ENCODE results near the gene MAB21L3. TPM values are rescaled to one million over a fixed set of nuclear protein-coding genes. Genes with fewer than 3 reads are reported as not detected.
"Not testable (repeated sequence)": the region's sequence is repeated elsewhere in the genome, so short reads cannot be mapped to it uniquely, and the experiment has no call there.

MAB21L3 gene
- total RNA-seq, 2 donors from 2014 or later = 0.12 TPM; not detected in 1

DNA sequence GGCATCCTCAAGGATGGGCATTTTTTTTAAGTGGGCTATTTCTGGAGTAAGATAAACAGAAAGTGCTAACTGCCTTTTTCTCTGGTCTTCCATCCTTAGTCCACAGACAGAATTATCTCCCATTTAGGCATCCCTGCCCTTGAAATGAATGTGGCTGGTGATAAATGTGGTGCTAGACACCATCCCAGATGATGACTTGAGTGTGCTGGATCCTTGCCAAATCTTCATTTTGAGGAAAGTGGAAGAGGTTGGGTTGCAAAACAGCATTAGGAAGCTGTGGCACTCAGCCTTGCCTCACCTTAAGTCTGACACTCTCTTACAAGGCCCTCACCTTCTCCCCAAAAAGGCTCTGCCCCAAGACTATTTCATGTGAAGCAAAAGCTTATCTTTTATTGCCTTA, 19.2 kb downstream of the MAB21L3 start:
- ATAC-seq = no peak
- intact Hi-C loops (cut with DNase I) = no loop called here

DNA sequence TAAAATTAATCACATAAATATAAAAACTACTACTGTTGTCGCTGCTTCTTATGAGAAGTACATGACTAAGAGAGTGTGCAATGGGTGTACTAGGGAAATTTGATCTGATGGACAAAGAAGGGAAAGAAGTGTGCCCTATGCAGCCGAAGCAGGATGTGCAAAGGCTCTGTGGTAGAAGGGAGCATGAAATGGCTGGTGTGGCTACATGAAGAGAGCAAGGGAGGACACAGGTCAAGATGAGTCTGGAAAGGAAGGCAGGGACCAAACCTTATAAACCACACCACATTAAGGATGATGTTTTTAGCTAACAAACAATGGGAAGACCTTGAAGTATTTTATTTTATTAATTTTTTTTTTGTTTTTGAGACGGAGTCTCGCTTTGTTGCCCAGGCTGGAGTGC, 20.0 kb downstream of the MAB21L3 start:
- ATAC-seq (no peak), DNase-seq (no peak)
- intact Hi-C loops (cut with DNase I) = no loop called here

More for the DNA sequence above, 19.2 kb downstream of the MAB21L3 start:
- no peak for DNase-seq

DNA sequence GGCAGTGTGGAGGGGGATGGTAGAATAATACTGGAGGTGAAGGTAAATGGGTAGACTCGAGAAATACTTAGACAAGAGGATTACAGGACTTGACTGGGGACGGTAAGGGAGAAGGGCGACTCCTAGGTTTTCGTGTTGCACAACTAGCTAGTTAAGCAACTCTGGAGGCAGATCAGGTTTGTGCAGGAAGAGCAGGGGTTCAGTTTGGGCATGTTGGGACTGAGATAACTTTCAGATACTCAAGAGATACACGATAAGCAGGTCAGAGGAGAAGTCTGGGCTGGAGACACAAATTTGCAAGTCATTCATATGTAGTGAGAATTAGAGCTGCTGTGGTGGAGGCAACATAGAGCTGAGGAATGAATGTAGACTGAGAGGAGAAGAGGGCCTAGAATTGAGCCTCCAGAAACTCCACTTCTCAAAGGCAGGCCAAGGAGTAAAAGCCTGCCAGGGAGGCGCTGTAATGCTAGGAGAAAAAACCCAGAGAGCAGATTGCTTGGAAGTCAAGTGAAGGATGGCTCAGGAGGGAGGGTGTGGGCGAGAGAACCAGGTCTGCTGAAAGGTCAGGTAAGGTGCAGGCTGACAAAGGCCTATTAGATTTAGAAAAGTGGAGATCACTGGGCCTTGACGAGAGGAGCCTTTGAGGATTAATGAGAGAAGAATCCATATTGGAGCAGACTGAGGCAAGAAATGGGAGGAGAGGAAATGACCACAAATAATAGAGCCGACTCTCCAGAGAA, 20.8 kb downstream of the MAB21L3 start:
- no peak for ATAC-seq
- DNase-seq = no peak
- intact Hi-C loops (cut with DNase I) = no loop called here

DNA sequence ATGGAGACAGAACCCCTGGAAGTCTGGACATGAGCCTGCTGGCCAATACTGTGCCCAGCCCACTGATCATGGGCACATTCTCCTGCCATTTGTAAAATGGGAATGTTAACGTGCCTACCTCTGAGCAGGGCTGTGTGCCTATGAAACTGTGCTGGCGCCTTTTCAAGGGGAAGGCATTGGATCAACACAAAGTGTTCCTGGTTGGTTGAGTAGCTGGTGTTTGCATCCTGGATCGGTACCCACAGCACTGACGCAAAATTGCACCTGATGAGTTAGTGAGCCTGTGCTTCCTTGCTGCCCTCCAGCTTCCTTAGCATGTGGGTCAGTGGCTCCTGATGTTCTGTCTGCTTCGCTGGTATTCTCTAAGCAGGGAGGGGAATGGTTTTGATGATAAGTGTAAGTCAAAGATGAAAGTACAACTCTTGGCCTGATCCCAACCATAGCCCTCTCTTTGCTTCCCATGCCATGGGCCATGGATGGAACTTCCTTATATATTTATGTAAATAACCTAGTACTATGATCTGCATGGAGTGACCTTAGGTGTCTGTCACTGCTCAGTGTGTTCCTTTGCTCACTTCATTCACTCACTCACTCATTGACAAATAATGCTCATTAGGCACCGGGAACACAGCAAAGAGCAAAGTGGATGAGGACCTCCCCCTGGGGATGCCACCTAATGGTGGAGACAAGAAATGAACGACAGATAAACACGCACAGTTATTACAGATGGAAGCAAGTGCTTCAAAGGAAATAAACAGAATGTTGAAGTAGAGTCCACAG, 22.7 kb downstream of the MAB21L3 start:
- intact Hi-C loops (cut with DNase I) = no loop called here

DNA sequence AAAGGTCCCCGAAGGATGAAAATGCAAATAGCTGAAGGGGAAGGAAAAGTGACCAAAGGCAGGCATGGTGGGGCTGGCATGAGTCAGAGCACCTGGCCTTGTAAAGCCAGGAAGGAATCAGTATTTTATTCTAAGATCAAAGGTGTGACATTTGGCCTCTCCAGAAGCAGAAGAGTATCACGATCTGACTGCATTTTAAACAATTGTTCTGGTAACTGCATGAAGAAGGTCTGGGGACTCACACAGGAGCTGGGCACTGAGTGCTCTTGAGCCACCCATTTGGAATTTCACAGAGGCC, 23.2 kb downstream of the MAB21L3 start:
- no peak for ATAC-seq
- no peak for DNase-seq
- intact Hi-C loops (cut with DNase I) = no loop called here

More for the DNA sequence above, 22.7 kb downstream of the MAB21L3 start:
- no peak for ATAC-seq
- DNase-seq = no peak

DNA sequence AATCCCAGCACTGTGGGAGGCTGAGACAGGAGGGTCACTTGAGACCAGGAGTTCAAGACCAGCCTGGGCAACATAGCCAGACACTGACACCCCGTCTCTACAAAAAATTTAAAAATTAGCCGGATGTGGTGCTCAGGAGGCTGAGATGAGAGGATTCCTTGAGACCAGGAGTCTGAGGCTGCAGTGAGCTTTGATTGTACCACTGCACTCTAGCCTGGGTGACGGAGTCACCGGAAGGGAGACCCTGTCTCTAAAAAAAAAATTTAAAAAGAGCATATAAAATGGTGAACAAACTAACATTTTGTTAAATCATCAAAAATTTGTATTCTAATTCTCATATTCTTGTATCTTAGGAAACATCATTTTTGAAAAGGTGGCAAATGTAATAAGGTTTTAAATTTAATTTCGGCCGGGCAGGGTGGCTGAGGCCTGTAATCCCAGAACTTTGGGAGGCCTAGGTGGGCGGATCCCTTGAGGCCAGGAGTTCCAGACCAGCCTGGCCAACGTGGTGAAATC, 27.1 kb downstream of the MAB21L3 start:
- DNase-seq (no peak), ATAC-seq (no peak)
- intact Hi-C loops (cut with DNase I) = no loop called here

DNA sequence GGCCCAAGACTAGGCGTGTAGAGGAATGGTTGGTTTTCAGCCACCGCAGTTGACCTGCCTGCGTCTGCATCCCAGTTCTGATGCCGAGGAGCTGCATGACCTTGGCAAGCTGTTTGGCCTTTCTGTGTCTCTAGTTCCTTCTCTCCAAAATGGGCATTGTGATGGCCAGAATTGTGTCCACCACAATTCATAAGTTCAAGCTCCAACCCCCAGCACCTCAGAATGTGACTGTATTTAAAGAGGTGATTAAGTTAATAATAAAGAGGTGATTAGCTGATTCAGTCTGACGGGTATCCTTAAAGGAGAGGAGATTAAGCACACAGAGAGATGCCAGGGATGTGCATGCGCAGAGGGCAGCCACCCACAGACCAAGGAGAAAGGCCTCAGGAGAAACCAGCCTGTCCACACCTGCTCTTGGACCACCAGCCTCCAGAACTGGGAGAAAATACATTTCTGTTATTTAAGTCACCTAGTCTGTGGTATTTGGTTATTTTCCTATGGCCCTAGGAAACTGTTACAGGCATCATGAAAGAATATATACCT, 28.5 kb downstream of the MAB21L3 start:
- DNase-seq (no peak), ATAC-seq (no peak)
- intact Hi-C loops (cut with DNase I) = loop anchor here in 1 of 2 donors (1.0 kb wide), 1 partner anchor 360 kb away; no protein-coding TSS in a partner anchor

DNA sequence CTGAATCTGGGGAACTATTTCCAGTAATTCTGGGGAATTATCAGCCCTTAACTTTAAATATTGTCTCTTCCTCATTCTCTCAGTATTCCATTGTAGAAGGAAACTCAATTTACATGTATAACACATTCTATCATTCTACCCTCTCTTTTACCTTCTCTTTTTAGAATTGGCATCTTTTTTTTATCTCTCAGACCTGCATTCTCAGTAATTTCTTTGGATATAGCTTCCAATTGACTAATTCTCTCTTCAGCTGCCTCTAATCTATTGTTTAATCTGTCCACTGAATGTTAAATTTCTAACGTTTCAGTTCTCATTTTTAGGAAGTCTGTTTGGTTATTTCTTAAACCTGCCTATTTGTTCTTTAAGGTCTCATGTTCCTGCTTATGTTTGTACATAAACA, 33.0 kb downstream of the MAB21L3 start:
- no peak for DNase-seq
- ATAC-seq = no peak
- intact Hi-C loops (cut with DNase I) = no loop called here

DNA sequence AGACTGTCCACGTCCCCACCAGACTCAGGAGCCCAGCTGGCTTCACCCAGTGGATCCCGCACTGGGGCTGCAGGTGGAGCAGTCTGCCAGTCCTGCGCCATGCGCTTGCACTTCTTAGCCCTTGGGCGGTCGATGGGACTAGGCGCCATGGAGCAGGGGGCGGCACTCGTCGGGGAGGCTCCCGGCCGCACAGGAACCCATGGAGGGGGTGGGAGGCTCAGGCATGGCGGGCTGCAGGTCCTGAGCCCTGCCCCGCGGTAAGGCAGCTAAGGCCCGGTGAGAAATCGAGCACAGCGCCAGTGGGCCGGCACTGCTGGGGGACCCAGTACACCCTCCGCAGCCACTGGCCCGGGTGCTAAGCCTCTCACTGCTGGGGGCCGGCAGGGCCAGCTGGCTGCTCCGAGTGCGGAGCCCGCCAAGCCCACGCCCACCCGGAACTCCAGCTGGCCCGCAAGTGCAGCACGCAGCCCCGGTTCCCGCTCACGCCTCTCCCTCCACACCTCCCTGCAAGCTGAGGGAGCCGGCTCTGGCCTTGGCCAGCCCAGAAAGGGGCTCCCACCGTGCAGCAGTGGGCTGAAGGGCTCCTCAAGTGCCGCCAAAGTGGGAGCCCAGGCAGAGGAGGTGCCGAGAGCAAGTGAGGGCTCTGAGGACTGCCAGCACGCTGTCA, 35.4 kb downstream of the MAB21L3 start:
- DNase-seq; intact Hi-C loops (cut with DNase I); ATAC-seq: not testable (repeated sequence)

DNA sequence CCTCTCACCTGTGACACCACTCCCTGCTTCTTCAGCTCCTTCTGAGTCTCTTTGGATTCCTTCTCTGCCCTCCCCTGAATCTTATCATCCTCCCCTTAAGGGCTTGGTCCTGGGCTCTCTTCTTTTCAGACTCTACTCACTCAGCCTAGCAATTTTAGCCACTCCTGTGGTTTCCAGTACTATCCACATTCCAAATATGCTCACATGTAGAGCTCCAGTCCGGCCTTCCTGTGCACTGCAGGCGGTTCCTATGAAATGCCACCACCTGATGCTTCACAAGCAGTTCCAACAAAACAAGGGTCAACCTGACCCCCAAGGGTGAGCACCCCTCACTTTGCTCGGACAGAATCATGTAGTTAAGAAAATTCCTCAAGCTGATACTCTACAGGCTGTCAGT, 35.9 kb downstream of the MAB21L3 start:
- no peak for ATAC-seq
- no peak for DNase-seq
- intact Hi-C loops (cut with DNase I) = no loop called here

DNA sequence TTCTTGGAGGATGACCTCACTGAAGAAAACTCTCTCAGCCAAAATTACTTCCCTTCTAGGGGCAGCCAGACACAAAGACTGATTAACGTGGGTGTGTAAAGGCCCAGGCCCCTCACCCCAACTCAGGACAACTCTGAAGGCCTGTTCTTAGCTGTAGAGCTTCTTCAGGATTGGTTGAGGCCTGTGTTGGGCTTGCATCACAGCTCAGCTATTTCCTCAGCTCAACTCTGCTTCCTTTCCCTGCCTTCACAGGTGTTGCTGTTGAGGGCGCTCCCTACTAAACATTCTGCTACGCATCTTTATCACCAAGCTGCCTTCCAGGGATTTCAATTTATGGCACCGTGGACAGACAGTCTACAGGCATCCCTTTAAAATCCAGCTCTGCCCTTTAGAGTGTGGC, 36.8 kb downstream of the MAB21L3 start:
- intact Hi-C loops (cut with DNase I) = no loop called here
- ATAC-seq = no peak
- DNase-seq = no peak

DNA sequence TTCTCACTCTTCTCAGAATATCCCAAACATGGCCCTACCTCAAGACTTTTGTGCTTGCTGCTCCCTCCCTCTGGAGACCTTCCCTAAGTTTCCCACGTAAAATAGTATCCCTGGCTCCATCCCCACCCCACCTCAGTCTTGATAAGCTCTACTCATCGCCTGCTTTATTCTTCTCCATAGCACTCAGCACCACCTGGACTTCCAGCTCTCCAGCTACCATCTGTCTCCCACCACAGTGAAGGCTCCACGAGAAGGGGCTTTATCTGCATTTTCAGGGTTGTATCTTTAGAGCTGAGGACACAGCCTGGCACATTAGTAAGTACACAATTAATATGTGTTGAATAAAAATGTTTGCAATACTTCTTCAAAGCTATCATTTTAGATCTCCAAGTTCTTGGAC, 37.8 kb downstream of the MAB21L3 start:
- DNase-seq = no peak
- intact Hi-C loops (cut with DNase I) = no loop called here
- no peak for ATAC-seq

DNA sequence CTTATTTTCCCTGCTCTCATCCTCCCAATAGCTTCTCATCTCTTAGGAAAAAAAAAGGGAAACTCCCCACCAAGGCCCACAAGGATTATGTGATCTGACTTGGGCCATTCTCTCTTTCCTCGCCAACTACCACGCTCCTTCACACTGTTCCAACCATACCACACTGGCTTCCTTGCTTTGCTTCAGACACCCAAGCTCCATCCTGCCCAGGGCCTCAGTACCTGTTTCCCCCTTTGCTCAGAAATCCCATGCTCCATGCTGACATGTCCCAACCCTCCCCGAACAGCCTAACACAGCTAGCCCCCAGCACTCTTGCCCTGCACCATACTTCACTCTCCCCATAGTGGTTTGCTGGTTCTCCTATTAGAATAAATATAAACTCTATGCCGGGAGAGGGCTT, 39.2 kb downstream of the MAB21L3 start:
- ATAC-seq (no peak), DNase-seq (no peak)
- intact Hi-C loops (cut with DNase I) = loop anchor here (2.0 to 10.0 kb wide), 3 partner anchors 214 to 338 kb away; no protein-coding TSS in a partner anchor

DNA sequence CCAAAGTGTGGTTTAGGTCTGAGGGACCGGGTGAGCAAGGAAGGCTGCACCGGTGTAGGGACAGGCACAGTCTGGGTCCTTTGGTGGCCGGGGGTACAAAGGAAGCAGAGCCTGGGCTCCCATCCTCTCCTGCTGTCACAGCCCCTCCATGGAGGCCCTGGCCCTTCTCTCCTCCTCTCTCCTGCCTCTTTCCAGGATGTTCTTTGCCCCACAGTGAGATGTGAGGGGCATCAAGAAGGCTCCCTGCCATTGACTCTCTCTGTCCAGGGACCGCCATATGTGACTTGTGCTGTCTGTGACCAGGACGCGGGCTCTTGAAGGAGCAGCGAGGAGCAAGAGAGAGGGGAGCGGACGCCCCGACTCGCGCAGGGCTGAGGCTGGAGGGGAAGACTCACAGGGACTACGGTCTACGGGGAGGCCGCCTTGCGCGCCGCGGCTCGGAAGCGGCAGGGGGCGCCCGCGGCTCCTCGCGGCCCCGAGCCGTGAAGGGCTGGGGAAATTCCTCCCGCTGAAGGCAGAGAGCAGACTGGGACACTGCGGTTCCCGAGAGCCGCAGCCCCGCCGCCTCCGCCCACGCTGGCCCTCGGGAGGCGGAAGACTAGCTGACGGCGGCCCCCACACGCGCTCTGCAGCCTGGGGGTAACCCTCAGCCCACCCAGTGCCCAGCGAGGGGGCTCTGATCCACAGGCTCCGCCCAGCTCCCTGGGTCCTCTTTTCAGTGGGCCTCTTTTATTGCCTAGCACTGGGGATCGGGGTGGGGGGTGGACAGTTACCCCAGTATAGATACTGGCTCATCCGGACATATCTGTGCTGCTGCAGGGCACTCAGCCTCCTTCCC, 40.8 kb downstream of the MAB21L3 start:
- ATAC-seq (peak; percentile 98), DNase-seq (peak; percentile 81)
- intact Hi-C loops (cut with DNase I) = loop anchor here (1.0 to 10.0 kb wide), 4 partner anchors 16 to 337 kb away; no protein-coding TSS in a partner anchor

DNA sequence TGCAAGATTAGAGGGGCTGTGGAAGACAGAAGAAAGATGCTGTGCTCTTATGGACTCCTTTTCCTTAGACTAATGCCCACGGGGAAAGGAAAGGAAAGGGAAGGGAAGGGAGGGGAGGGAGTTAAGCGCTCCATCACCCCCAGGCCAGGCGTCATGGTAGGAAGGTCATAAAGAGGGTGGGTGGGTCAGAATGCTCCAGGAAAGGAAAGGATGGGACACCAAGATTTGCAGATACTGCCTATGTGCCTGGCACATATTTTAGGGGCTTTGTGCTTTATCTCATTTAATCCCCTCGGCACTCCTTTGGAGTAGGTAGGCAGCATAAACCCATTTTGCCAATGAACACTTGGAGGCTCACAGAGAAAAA, 41.4 kb downstream of the MAB21L3 start:
- no peak for DNase-seq
- ATAC-seq = no peak
- intact Hi-C loops (cut with DNase I) = loop anchor here (1.0 to 10.0 kb wide), 3 partner anchors 16 to 335 kb away; no protein-coding TSS in a partner anchor

DNA sequence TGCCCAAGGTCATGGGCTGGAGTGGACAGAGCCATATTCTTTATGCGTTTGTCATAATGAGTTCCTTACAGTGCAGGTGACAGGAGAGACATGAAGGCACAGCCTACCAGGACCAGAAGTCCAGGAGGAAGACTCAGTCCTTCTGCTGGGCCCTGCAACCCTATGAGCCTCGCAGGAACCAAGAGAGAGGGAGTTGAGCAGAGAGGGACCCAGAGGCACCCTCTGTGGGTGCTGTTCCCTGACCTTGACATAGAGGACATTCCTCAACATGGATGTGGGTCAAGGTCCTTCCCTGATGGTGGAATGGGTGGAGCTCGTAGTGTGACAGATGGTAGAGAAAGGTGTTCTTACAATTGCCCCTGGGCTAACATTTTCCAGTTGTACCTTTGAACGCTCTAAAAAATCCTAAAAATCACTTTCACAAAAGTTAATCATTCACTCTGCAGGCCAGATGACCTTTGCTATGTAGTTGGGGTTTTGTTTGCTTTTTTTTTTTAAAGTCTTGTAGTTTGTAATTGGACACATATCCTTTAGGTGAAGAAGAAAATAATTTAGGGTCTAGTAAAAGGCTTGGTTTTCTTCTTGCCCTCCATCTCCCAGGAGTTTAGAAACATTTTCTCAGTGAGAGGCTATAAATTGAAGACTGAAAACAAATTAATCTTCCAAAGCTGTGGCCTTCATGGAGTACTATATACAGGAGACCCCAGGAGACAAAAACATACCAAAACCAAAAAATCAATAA, 41.9 kb downstream of the MAB21L3 start:
- ATAC-seq (no peak), DNase-seq (no peak)
- intact Hi-C loops (cut with DNase I) = loop anchor here (1.0 to 10.0 kb wide), 3 partner anchors 15 to 334 kb away; no protein-coding TSS in a partner anchor

DNA sequence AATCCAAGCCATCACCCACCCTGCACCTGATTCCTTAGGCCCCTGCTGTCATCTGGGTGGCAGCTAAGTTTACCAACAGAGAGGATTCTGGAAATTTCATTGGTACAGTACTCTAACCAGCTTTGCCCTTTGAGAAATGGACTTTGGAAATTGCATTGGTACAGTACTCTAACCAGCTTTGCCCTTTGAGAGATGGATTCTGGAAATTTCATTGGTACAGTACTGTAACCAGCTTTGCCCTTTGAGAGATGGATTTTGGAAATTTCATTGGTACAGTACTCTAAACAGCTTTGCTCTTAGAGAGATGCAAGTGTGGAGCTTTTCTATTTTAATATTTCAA, 42.5 kb downstream of the MAB21L3 start:
- intact Hi-C loops (cut with DNase I) = loop anchor here (5.0 to 10.0 kb wide), 2 partner anchors 211 to 334 kb away; no protein-coding TSS in a partner anchor
- ATAC-seq (no peak), DNase-seq (no peak)

DNA sequence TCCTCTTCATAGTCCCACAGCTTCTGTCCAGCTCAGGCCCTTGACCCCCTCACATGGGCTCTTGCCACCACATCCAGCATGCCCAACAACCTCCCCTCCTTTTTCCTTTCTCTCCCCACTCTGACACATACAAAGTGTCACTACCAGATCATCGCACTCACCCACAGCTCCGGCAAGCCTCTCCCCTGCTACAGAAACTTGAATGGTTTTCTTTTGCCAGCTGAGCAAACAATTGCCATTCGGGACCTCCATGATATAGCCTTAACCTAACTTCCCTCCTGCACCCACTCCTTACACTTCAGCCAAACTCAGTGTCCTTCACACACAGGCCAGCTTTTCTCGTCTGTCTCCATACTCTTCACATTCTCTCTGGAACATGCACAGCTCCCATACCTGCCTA, 43.3 kb downstream of the MAB21L3 start:
- no peak for ATAC-seq
- DNase-seq = no peak
- intact Hi-C loops (cut with DNase I) = loop anchor here (5.0 to 10.0 kb wide), 2 partner anchors 210 to 333 kb away; no protein-coding TSS in a partner anchor

Data from left cardiac atrium (tissue), 4 donors.